CD4-positive, alpha-beta T cell treated with Interleukin-6 for 4 hours (primary cell): ENCODE measurements around the gene GCSH.

ENCODE experiments used
- DNase-seq: peaks from one replicate; pipeline ENCODE4 v3.0.0-alpha.2; 2020; ENCODE audit warnings: mixed read lengths

GCSH gene

DNA sequence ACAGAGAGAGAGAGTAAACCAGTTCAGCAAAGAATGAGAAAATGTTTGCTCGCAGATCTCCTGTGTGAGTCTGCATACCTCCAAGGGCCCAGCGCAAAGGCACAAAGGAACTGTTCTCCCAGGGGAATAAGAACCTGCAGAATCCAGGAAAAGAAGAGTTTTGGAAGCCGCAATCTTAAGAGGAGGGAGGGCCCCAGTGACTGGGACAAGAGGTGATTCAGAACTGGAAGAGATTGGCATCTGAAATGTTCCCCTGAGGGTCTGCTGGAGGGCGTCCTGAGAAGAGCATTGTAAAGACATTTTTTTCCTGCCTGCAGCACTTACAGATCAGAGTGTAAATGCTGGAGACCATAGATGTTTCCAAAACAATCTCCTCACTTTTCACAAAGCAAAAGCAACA lies 54.5 kb downstream of the GCSH start:
- no peak for DNase-seq

DNA sequence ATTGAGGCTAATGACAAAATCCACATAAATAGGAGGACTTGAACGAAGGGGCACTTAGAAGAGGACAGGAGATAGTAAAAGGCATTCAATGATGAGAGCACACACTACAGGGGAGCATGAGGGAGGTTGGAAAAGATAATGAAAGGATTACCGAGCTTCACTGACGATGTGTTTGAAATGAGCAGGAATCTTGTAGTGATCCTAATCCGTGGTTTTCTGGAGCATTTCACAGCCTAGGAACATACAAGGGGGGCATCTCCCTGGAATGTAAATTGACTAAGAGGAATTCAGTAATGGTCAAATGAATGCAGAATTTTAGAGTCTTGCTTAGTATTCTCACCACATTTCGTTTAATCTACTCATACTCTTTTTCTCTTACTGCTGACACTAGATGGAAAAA lies 55.4 kb downstream of the GCSH start:
- DNase-seq: no peak

DNA sequence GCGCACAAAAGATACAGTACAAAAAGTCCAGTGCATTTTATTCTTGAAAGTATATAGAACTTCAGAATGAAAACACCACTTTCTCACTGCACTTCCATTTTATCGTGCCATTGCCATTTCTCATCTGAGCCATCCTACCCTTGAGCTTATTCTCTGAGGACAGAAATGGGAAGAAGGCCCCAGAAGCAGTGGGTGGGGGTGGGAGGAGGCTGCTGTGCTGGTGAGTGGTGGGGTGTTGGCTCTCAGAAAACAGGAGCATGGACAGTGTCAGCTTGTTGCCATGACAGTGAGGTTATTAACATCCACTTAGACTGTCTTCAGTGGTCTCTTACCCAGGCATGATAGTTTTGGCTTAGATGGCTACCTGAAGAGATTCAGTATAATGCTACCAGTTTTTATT lies 56.1 kb downstream of the GCSH start:
- no peak for DNase-seq

DNA sequence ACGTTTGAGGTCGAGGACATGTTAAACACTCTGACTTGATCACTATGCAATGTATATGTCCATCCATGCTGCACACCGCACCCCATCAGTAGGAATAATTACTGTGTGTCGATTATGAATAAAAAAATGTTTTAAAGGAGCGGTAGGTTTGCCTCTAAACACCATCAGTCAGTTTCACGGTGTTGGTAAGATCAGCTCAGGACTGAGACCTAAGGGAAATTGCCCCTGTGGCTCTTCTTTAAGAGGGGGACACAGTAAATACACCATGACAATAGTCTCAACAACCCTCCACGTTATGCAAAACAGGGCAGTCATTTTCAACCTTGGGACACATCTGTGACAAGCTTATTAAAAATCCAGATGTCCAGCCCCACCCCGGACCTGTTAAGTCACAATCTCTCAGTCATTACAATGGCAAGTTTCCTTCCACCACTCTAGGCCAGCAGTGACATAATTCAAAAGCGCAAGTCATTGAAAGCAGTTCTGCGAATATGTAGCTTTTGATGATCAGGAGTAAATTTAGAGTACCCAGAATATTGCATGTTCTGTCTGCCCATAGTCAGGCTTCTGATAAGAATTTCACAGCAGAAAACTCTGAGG lies 59.3 kb downstream of the GCSH start:
- DNase-seq: no peak

DNA sequence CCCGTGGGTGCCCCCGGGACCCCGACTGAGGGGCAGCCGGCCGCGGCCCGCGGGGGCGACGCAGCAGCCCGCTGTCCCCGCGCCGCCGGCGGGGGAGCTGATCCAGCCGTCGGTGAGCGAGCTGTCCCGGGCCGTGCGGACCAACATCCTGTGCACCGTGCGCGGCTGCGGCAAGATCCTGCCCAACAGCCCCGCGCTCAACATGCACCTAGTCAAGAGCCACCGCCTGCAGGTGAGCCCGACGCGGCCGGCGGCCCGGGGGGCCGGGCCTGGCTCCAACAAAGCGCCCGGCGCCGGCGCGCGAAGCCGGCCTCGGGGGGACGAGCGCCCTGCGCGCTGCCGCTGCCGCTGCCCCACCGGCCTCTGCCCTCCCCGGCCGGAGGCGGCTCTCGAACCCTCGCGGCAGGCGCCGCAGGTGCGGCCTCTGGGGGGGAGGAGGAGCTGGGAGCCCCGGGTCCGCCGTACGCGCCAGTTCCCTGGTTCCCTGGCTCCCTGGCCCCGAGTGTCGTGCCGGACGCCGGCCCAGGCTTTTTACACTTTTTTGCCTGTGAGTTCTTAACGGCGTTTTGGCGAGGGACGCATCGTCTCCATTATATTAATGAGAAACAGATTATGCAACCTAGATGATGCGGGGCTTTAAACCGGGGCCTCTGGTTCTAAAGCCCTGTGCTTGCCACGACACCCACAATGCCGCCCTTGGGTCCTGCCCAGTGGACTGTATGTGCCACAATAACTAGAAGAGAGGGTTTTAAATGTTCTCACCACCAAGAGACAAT lies 60.0 kb downstream of the GCSH start:
- DNase-seq: peak; percentile 63

DNA sequence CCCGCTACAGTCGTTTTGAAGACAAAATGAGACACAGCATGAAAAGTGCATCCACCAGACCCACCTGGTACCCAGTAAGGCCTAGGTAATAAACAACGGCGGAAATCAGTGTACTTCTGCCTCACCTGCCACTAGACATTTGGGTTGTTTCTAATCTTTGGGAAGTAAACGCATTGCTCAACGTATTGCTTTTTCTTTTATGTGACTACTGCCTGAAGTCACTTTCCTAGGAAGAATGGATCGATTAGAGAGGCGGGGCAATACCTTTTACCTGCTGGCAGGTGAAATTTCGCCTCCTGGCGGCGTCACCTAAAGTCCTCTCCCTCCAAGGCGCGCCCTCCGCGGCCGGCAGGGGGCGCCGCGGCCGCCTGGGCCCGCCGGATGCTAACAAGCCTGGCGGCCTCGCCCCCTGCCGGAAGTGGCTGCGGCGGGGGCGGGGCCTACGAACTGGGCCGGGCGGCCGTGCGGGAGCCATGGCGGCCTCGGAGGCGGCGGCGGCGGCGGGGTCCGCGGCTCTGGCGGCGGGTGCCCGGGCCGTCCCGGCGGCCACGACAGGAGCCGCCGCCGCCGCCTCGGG lies 60.7 kb downstream of the GCSH start, which contains the start of gene ATMIN:
ATMIN (plus strand) TSS at position 445 of the 577 bp plus-strand sequence; CDS start at position 474, 29 bp downstream.
- peak; percentile 92 for DNase-seq
